ENCODE data around the gene ZNF362.

The ZNF362 gene

DNA sequence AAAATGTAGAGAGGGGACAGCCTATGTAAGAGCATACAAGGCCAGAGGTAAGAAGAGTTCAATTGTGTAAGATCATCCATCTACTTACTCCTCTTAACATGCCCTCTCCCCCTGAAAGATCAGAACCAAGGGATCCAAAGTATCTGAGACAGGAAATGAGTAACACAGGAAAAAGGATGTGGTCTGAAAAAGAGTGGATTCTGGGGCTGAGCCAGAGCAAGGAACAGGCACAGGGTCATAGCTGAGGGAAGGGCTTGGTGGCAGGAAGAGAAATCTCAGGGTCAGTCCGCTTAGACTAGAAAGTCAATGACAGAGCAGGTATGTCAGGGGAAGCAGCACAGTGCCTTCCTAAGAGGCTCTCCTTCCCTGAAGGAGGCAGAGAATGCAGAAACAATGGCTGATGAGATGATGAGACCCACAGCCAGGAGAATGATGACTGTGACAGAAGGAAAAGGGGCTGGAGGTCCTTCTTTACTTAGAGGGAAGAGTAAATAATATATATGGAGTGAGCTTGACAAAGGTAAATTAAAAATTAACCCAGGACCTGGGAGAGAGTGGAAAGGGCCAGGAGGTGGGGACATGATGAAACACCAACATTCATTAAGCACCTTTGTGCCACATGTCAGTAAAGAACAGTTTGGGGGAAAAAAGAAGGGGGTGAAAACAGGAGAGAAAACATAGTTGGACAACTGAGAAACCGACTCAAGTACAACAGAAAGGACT is 90.8 kb downstream of the ZNF362 start:
- DNase-seq (ENCODE audit: low read depth), result peak; percentile 88

DNA sequence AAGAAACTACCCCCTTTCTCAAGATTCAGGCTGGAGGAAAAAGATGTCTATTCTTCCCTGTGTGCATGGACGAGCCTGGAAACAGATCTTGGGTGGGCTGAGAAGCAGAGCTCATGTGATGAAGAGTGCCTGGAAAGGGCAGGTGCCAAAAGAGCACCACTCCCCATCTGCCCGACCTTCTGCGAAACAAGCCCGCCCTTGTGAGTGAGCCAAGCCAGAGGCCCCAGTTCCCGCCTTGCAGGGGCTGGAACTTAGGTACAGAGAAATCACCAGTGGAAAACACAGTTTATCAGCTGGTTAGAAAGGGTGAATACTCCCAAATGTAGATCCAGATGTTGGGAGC is 91.3 kb downstream of the ZNF362 start:
- DNase-seq (ENCODE audit: low read depth), result no peak

- DNase-seq (ENCODE audit: low read depth), result no peak
Observed at GRCh38 chr1:33348194-33348593, 91.9 kb downstream of the ZNF362 start.

DNA sequence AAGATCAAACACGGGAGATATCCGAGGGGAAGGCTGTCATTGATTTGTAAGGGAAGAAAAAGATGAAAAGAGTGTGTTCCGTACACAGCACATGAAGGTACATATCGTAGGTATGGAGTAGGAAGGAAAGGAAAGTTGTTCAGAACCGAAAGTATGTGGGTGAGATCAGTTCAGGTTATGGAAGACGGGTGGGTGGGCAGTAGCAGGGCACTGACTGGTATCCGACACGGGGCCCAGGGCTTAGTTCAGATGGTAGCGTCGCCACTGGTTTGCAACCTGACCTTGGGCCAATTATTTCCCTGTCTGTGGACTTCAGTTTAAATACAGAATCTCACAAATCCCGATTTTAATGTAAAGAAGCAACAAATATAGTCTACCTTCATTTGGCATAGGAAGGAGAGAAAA is 92.4 kb downstream of the ZNF362 start:
- no peak for DNase-seq (ENCODE audit: low read depth)

DNA sequence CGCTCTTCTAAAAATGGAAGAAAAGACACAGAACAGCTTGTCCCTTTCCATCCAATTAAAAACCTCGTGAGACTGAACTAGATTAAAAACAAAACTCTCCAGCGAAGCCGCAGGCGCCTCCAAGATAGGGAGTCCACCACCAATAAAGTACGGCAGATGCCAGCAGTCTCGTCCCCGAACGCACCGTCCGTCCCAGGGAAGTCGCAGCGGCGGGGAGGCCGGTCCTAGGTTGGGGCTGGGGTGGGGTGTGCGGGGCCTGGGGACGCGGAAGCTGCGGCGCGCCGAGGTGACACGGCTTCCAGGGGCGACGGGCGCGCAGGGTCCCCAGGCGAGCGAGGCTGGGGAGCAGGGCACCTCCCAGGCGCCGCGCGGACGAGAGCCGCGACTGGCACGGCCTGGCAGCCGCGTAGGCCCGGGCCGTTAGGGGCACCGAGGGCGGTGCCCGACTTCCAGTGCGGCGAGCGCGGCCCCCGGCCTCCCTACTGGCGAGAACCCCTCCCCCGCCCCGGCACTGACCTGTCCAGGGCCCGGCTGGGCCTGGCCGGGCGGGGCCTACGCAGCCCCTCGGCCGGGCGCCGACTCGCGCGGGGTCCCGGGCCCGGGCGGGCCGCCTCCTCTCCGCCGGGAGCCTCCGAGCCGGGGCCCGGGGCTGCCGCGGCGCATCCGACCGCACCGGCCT is 92.9 kb downstream of the ZNF362 start:
- no peak for DNase-seq (ENCODE audit: low read depth)

DNA sequence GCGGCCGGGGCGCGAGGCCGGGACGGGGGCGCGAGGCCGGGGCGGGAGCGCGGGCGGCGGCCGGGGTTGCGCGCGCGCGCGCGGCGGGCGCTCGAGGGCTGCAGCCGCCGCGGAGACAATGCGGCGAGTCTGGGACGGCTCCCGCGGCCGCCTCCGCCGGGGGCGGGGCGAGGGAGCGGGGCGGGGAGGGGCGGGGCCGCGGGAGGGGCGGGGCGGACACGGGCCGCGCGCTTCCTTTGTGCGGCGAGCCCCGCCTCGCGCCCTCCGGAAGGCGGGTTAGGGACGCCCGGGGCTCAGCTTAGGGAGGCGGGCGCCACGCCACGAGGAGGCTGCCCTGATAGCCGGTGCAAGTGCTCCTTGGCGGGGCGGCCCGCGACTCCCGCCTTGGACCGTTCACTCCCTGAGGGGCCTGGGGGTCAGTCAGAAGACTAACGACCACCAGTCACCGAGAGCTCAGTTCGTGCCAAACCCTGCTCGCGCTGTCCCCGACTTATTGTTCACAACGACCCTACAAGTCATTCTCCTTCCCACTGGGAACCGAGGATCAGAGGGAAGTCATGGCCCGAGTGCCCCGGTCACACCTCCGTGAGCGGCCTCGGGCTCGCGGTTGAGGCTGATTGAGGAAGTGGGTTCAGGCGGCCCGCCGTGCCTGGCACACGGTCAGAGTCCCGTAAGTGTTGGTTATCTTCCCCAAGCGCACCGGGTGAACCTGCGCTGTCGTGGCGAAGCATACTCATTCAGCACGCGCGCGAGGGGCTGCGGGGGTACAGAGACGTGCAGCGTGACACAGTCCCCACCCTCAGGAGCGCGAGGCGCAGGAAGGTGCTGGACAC is 93.7 kb downstream of the ZNF362 start:
- DNase-seq (ENCODE audit: low read depth), result no peak

Measured in GM04504 (cell line).